Endothelial cell of umbilical vein (primary cell): Measurements from ENCODE around the gene CEP63. TPM values are rescaled to one million over a fixed set of nuclear protein-coding genes. Genes with fewer than 3 reads are reported as not detected.

Source experiments
- BruUV-seq: library from RNA; stranded (reverse); fragments of 400-500 nt; replicated peaks from 2 replicates; lab custom pipeline; 2021; lab: Mats Ljungman, UMichigan
- CTCF ChIA-PET: fragments of 300-600, 350-600 bp; sonication (Branson Sonifier 250); formaldehyde crosslinking; loops from one replicate; lab custom pipeline; 2021; ENCODE audit warnings: antibody characterized with exemption, inconsistent platforms; lab: Charles Lee
- POLR2A ChIA-PET: fragments of 300-600, 350-600 bp; sonication (Branson Sonifier 250); formaldehyde crosslinking; loops from one replicate; lab custom pipeline; 2021; ENCODE audit warnings: antibody characterized with exemption, inconsistent platforms; lab: Charles Lee
- DNase-seq: peaks from one replicate; pipeline ENCODE4 v3.0.0-alpha.2; 2011; ENCODE audit warnings: low read depth, low spot score
- FAIRE-seq: peaks from 2 replicates; lab custom pipeline; 2011; peaks lifted over from hg19 to GRCh38; lab: Jason Lieb, UNC
- H2AFZ ChIP-seq: 2 replicates; pipeline ENCODE4 v1.6.0; 2012; ENCODE audit warnings: low read depth, low read length, control low read depth, inconsistent platforms
- H3K27ac ChIP-seq: 2 replicates; pipeline ENCODE4 v1.5.1; 2011; ENCODE audit warnings: low read depth, mild to moderate bottlenecking, control low read depth, low read length, moderate library complexity; ENCODE audit not compliant: insufficient read depth
- H3K27me3 ChIP-seq, 2 experiments: 2 replicates each; pipeline versions ENCODE4 v1.6.0 to v1.6.1; 2011; ENCODE audit warnings: low read length in 2 of 2, mixed read lengths in 1 of 2; ENCODE audit not compliant: control insufficient read depth in 2 of 2, insufficient read depth in 2 of 2
- H3K36me3 ChIP-seq, 2 experiments: 2 replicates in 1 of 2; 3 replicates in 1 of 2; pipeline ENCODE4 v1.5.1; 2011; ENCODE audit warnings: low read length in 2 of 2, mild to moderate bottlenecking in 1 of 2, moderate library complexity in 1 of 2; ENCODE audit not compliant: control insufficient read depth in 2 of 2, insufficient read depth in 2 of 2; ENCODE audit errors: extremely low read depth in 1 of 2
- H3K4me1 ChIP-seq: 3 replicates; pipeline ENCODE4 v1.5.1; 2011; ENCODE audit warnings: mild to moderate bottlenecking, low read length; ENCODE audit not compliant: control insufficient read depth, insufficient read depth; ENCODE audit errors: extremely low read depth
- H3K4me2 ChIP-seq: 2 replicates; pipeline ENCODE4 v1.6.1; 2011; ENCODE audit warnings: low read length, control low read depth, mixed read lengths; ENCODE audit not compliant: insufficient read depth
- H3K4me3 ChIP-seq, 3 experiments: fragments of 200-600 bp in 1 of 3; sonication (generic), shearing (Covaris generic) in 1 of 3; replicated peaks in 1 of 3; 2 replicates each; pipeline ENCODE4 v1.5.1; 2011 to 2016; ENCODE audit warnings: control low read depth in 3 of 3, low read length in 3 of 3, mild to moderate bottlenecking in 2 of 3, inconsistent platforms in 1 of 3, low read depth in 1 of 3, moderate library complexity in 1 of 3; ENCODE audit not compliant: insufficient read depth in 1 of 3
- H3K79me2 ChIP-seq: 2 replicates; pipeline ENCODE4 v1.6.0; 2012; ENCODE audit warnings: low read length, inconsistent platforms; ENCODE audit not compliant: control insufficient read depth, insufficient read depth
- H3K9ac ChIP-seq: replicated peaks from 2 replicates; pipeline ENCODE3; 2011; ENCODE audit warnings: low read length, control low read depth; ENCODE audit not compliant: insufficient read depth; ENCODE audit errors: extremely low read depth
- H3K9me1 ChIP-seq: replicated peaks from 3 replicates; pipeline ENCODE4 v1.6.0; 2011; ENCODE audit warnings: mild to moderate bottlenecking, low read length; ENCODE audit not compliant: control insufficient read depth, insufficient read depth; ENCODE audit errors: extremely low read depth
- H3K9me3 ChIP-seq: replicated peaks from 2 replicates; pipeline ENCODE4 v1.5.1; 2012; ENCODE audit warnings: low read length, inconsistent platforms; ENCODE audit not compliant: control insufficient read depth, insufficient read depth
- H4K20me1 ChIP-seq: replicated peaks from 2 replicates; pipeline ENCODE3; 2011; ENCODE audit warnings: mild to moderate bottlenecking, low read length; ENCODE audit not compliant: control insufficient read depth, insufficient read depth; ENCODE audit errors: extremely low read depth
- CTCF ChIP-seq, 2 donors: IDR thresholded peaks; 1 replicate in 1 of 2; 2 replicates in 1 of 2; pipeline ENCODE4 v1.5.1; 2011; ENCODE audit warnings: low read length in 2 of 2, mild to moderate bottlenecking in 2 of 2, moderate library complexity in 2 of 2, control low read depth in 1 of 2, inconsistent platforms in 1 of 2, low read depth in 1 of 2; ENCODE audit not compliant: insufficient read depth in 1 of 2; ENCODE audit errors: extremely low read depth in 1 of 2
- EZH2 ChIP-seq: IDR thresholded peaks from 2 replicates; pipeline ENCODE4 v1.6.1; 2012; ENCODE audit warnings: borderline replicate concordance, low read depth, mild to moderate bottlenecking, moderate library complexity, low read length, inconsistent platforms; ENCODE audit not compliant: severe bottlenecking
- FOS ChIP-seq: IDR thresholded peaks from 2 replicates; pipeline ENCODE4 v1.6.1; 2011; ENCODE audit warnings: mild to moderate bottlenecking, low read length, moderate library complexity, borderline replicate concordance; ENCODE audit not compliant: insufficient read depth
- GATA2 ChIP-seq: IDR thresholded peaks from 2 replicates; pipeline ENCODE4 v1.7.0; 2011; ENCODE audit warnings: low read depth, mild to moderate bottlenecking, moderate library complexity, mixed read lengths, low read length; ENCODE audit not compliant: insufficient read length, insufficient read depth
- JUN ChIP-seq: IDR thresholded peaks from 2 replicates; pipeline ENCODE4 v1.6.1; 2011; ENCODE audit warnings: borderline replicate concordance, low read depth; ENCODE audit not compliant: insufficient read length, insufficient read depth
- MAX ChIP-seq: IDR thresholded peaks from 2 replicates; pipeline ENCODE4 v1.6.1; 2011; ENCODE audit not compliant: insufficient read depth, insufficient read length
- MYC ChIP-seq: IDR thresholded peaks from one replicate; pipeline ENCODE4 v1.6.1; 2011; ENCODE audit warnings: mild to moderate bottlenecking, low read depth, low read length
- POLR2A ChIP-seq: IDR thresholded peaks from 2 replicates; pipeline ENCODE4 v1.6.1; 2012; ENCODE audit warnings: low read depth, mild to moderate bottlenecking, control low read depth, low read length
- POLR2AphosphoS5 ChIP-seq: IDR thresholded peaks from 2 replicates; pipeline ENCODE4 v1.6.1; 2012; ENCODE audit warnings: low read depth, mild to moderate bottlenecking, control low read depth, low read length, moderate library complexity; ENCODE audit not compliant: insufficient read depth
- dilution Hi-C: fragments of 300-500 bp; cut with MboI; formaldehyde crosslinking; loops from one replicate; pipeline ENCODE4 v1.15.0; 2019; ENCODE audit warnings: low sequenced_read_pairs; ENCODE audit not compliant: extremely low pct_ligation_motif_present
- intact Hi-C: fragments of 100-400 bp; cut with micrococcal nuclease; formaldehyde crosslinking; loops from one replicate; pipeline ENCODE4 v1.10.0; 2022
- polyA plus RNA-seq, 4 experiments: library from polyadenylated mRNA; depleted of rRNA in 3 of 4; stranded (reverse) in 3 of 4; unstranded in 1 of 4; fragments of >200 nt; gene quantifications; 2 replicates each; pipeline versions ENCODE4 v1.2.1 to v1.2.3, GENCODE V29; 2011 to 2012; ENCODE audit warnings: missing spikeins in 1 of 4
- total RNA-seq: library from RNA; stranded (reverse); gene quantifications from 2 replicates; pipeline ENCODE4 v1.2.3, GENCODE V29; 2021

Gene CEP63
- total and polyA plus RNA-seq, 2 donors (not counting 3 experiments of a cell fraction or from before 2014, with no cell fraction given): 5.7 to 29.4 TPM

- Histone ChIP-seq H3K4me1 (no peaks in the 10 kb centered on the region), H4K20me1 (no peaks in the 10 kb centered on the region), H3K9me3 (no peaks in the 10 kb centered on the region), H3K4me2 (no peak overlapping the region), H3K9ac (no peak overlapping the region), H3K9me1 (no peaks in the 10 kb centered on the region), H2AFZ (no peak overlapping the region), H3K36me3 (no peaks in the 10 kb centered on the region), H3K79me2 (no peaks in the 10 kb centered on the region), H3K27ac (no peak overlapping the region), H3K4me3 (no peak overlapping the region), H3K27me3 (no peaks in the 10 kb centered on the region)
- TF ChIP-seq JUN: no peak
- no peak for TF ChIP-seq FOS
- no peak for TF ChIP-seq MAX
- no peak for TF ChIP-seq GATA2
- TF ChIP-seq POLR2A: no peak
- TF ChIP-seq EZH2: no peak
- no peak for TF ChIP-seq POLR2AphosphoS5
- TF ChIP-seq MYC: no peak
- TF ChIP-seq CTCF (IDR thresholded peaks at IDR 0.05; ENCODE audit: extremely low read depth in 1 of 2, insufficient read depth in 1 of 2, low read depth in 1 of 2, low read length in 2 of 2): no peak
- POLR2A ChIA-PET: no interaction called here
- dilution Hi-C loops: no loop called here
- intact Hi-C loops: no loop called here
- FAIRE-seq (no peak), DNase-seq (no peak)
- no TSS peak for BruUV-seq
- CTCF ChIA-PET: no interaction called here
Measured at GRCh38 chr3:134579141-134579665, 93.3 kb downstream of the CEP63 start.
